GM10266 (cell line): ENCODE data around the gene SLC25A1.

Experiments
- DNase-seq: peaks from one replicate; pipeline ENCODE4 v3.0.0; 2012; ENCODE audit errors: extremely low spot score
- TF ChIP-seq, protein P1 (sequence below): IDR thresholded peaks from 2 replicates; pipeline ENCODE4 v1.5.1; 2012; ENCODE audit warnings: mild to moderate bottlenecking, low read depth; ENCODE audit not compliant: control insufficient read depth, insufficient read depth; ENCODE audit errors: missing control alignments

SLC25A1 gene

DNA sequence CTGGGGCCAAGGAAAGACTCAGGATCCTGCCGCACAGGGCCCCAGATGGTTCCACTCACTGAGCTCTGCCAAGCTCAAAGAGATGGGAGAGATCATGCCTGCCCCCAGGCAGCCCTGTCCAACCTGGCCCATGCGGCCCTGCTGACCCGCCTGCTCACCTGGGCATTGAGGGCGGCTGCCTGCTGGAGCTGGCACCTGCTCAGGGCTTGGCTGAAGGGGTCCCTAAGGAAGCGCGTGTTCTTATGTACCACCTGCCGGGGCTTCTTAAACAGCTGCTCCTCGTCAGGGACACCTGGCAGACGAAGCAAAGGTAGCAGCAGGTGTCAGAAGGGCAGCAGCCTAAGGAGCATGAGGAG is 39.6 kb downstream of the SLC25A1 start:
- DNase-seq, result no peak
- TF ChIP-seq, protein P1, sequence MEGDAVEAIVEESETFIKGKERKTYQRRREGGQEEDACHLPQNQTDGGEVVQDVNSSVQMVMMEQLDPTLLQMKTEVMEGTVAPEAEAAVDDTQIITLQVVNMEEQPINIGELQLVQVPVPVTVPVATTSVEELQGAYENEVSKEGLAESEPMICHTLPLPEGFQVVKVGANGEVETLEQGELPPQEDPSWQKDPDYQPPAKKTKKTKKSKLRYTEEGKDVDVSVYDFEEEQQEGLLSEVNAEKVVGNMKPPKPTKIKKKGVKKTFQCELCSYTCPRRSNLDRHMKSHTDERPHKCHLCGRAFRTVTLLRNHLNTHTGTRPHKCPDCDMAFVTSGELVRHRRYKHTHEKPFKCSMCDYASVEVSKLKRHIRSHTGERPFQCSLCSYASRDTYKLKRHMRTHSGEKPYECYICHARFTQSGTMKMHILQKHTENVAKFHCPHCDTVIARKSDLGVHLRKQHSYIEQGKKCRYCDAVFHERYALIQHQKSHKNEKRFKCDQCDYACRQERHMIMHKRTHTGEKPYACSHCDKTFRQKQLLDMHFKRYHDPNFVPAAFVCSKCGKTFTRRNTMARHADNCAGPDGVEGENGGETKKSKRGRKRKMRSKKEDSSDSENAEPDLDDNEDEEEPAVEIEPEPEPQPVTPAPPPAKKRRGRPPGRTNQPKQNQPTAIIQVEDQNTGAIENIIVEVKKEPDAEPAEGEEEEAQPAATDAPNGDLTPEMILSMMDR, result no peak

DNA sequence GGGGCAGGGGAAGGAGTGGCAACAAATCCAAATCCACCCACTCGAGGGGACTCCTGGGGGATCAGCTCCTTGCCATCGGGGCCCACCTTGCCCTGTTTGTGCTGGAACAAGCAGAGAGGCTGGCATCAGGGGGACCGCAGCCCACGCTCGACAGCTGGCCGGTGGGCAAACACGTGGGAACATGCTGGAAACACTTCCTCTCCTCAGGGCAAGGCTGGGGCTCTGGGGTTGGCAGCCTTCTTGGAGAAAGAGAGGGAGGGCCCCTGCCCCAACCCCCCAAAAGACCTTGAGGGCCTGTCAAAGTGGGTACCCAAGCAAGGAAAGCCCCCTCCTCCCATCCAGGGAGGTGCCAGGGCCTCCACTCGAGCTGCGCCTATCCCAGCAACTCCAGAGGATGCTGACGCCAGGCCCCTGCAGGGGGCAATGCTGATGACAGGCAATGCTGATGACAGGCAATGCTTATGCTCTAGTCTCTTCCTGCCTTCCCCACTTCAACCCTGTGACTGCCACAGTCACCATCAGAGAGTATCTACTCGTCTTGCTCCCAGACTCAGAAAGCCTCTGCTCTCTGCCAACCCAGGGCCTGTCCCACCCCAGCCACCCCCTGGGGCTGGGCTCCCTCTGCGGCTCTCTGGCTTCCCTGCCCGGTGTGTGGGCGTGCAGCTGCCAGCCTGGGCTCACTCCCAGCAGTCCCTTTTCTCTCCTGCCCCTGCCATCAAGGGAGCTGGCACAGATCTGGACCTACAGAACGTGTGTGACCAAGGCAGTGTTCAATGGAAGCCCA is 40.1 kb downstream of the SLC25A1 start:
- TF ChIP-seq, protein P1, result no peak
- DNase-seq, result no peak

DNA sequence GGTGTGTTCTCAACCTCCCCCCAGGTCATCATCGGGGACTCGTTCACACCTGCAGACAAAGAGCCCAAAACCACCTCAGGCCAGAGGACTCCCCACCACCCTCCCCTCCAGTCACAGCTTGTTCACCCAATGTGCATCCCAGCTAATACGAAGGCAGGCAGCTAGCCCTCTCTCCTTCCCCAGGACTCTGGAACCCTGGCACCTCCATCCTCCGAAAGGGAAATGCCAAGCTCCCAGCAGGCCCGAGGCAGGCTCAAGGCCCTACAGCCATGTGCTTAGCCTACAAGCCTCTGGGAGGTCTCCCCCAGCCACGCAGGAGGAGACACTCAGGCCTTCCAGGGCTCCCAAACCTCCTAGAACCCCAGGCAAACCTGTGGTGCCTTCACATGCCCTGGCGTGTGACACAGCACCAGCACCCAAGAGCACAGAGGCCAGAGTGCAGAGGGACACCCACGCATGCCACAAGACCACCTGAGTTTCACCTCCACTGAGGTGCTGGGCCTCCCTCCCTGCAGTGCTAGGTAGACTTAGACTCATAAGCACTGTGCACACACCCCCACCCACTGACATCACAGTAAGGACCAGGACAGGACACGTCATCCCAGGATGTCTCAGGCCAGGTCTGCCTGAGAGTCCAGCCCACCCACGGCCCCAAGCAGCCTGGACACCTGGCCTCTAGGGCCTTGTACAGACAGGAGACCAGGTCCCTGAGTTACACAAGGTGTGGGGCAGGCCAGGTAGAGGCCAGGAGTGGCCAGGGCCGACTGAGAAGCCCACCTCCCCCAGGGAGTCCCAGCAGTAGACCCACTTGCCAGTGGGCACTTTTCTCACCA is 40.9 kb downstream of the SLC25A1 start:
- TF ChIP-seq, protein P1, result no peak
- no peak for DNase-seq

DNA sequence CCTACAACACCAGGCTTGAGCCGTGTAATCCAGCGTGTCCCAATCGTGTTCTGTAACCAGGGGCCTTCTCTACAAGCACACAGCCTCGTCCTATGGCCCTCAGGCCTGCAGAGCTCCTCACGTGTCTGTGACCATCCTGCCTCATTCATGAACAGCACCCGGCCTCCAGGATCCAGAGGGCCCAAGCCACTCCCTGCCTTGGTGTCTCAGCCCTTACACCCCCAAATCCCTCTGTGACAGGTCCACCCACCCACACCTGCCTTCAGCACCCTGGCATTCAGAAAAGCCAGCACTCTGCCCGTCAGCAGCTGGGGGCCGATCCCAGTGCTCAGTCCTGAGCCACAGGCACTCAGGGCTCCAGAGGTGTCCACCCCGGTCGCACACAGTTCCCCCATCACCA is 41.6 kb downstream of the SLC25A1 start:
- TF ChIP-seq, protein P1, result no peak
- no peak for DNase-seq

DNA sequence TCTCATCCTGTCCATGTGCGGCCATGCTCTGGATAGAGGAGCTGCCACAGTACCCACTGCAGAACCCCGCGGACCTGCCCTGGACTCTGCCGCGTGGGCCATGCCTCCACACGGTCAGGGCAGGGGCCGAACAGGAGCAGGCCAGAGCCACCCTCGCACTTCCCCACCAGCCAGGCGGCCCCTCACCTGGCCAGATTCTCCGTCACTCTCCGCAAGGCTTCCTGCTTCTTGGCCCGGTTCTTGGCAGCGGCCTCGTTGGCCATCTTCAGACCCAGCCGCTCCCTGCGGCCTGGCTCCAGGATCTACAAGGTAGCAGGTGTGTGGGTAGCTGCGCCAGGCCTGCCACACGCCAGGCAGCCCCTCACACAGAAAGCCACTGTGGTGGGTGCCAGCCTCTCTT is 43.7 kb downstream of the SLC25A1 start:
- TF ChIP-seq, protein P1, result no peak
- no peak for DNase-seq

DNA sequence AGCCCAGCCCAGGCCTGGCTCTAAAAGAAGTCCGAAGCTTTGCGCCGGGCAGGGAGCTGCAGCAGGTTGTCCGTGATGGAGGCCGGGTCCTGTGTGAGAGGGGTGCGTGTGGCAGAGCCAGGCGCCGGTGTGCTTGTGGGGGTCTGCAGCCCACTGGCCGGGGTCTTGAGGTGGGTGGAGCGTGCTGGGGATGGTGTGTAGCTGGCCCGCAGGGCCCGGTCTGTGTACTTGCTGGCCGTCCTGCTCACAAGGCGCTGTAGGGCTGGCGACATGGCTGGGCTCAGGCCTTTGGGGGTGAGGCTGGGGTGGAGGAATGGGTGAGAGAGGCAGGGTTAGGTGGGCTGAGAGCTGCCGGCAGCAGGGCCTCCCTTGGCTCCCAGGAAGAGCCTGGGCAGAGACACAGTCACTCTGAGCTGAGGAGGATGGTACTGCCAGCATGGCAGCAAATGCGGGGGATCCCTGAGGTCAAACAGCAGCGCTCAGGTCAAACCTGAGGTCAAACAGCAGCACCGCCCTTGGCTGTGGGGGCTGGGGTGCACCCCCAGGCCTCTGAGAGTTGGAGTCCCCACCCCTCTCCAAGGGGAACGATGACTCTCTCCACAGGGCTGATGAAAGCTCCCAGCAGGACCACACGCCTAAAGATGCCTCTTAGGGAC is 44.2 kb downstream of the SLC25A1 start:
- no peak for DNase-seq
- TF ChIP-seq, protein P1, result no peak
